K562 (cell line): Measurements from ENCODE around the gene SCAANT1. TPM values are rescaled to one million over a fixed set of nuclear protein-coding genes. Genes with fewer than 3 reads are reported as not detected.

Experiments used
- ATAC-seq: fragments of 200-7000 bp; cut with Tn5 transposase; 3 replicates; pipeline ENCODE4 v1.9.1; 2020; ENCODE audit warnings: moderate library complexity
- BruUV-seq: library from RNA; stranded (reverse); fragments of 400-500 nt; replicated peaks from 2 replicates; lab custom pipeline; 2021; lab: Mats Ljungman, UMichigan
- CTCF ChIA-PET: fragments of 300-600 bp; formaldehyde crosslinking; extraction: SDS; loops from one replicate; lab custom pipeline; 2021; ENCODE audit warnings: low intra/inter-chr PET ratio; lab: Yijun Ruan, JAX
- POLR2A ChIA-PET: fragments of 300-600, 350-650 bp; sonication (Branson Sonifier 250); formaldehyde crosslinking; extraction: SDS; loops from one replicate; lab custom pipeline; 2021; ENCODE audit warnings: antibody characterized with exemption, inconsistent platforms; lab: Yijun Ruan, JAX
- DNase-seq, 4 experiments: peaks; one replicate each; pipeline versions ENCODE4 v3.0.0 to v3.0.0-alpha.2; 2011 to 2018; ENCODE audit warnings: low spot score in 3 of 4, mixed read lengths in 3 of 4; ENCODE audit errors: extremely low read depth in 1 of 4
- FAIRE-seq: peaks from 2 replicates; lab custom pipeline; 2011; peaks lifted over from hg19 to GRCh38; lab: Jason Lieb, UNC
- H2AFZ ChIP-seq: 2 replicates; pipeline ENCODE4 v1.6.0; 2011; ENCODE audit warnings: low read depth, low read length, control low read depth, inconsistent platforms
- H3K27ac ChIP-seq: fragments of 200-600 bp; 3 replicates; pipeline ENCODE4 v1.8.0; 2011; ENCODE audit warnings: low read depth, mild to moderate bottlenecking, control low read depth, inconsistent platforms, low read length, moderate library complexity, mixed read lengths; ENCODE audit errors: extremely low read depth
- H3K27me3 ChIP-seq, 2 experiments: fragments of 300-600 bp in 1 of 2; 2 replicates in 1 of 2; 3 replicates in 1 of 2; pipeline versions ENCODE4 v1.6.0 to v1.8.0; 2011; ENCODE audit warnings: inconsistent platforms in 2 of 2, low read length in 2 of 2, mild to moderate bottlenecking in 1 of 2, mixed read lengths in 1 of 2, moderate library complexity in 1 of 2; ENCODE audit not compliant: control insufficient read depth in 2 of 2, insufficient read depth in 2 of 2
- H3K36me3 ChIP-seq: fragments of 300-600 bp; 3 replicates; pipeline ENCODE4 v1.8.0; 2011; ENCODE audit warnings: mild to moderate bottlenecking, low read length, inconsistent platforms; ENCODE audit not compliant: control insufficient read depth, insufficient read depth
- H3K4me1 ChIP-seq, 2 experiments: fragments of 200-600 bp in 1 of 2; replicated peaks in 1 of 2; 2 replicates in 1 of 2; 3 replicates in 1 of 2; pipeline versions ENCODE4 v1.5.1 to v1.8.0; 2011; ENCODE audit warnings: inconsistent platforms in 2 of 2, low read length in 2 of 2, mild to moderate bottlenecking in 1 of 2, mixed read lengths in 1 of 2, moderate library complexity in 1 of 2; ENCODE audit not compliant: control insufficient read depth in 2 of 2, insufficient read depth in 2 of 2
- H3K4me2 ChIP-seq: 2 replicates; pipeline ENCODE4 v1.6.1; 2011; ENCODE audit warnings: low read length, control low read depth, inconsistent platforms, mixed read lengths; ENCODE audit not compliant: insufficient read depth
- H3K4me3 ChIP-seq: fragments of 200-600 bp; sonication (generic), shearing (Covaris generic); 2 replicates; pipeline ENCODE4 v1.5.1; 2016; ENCODE audit warnings: control low read depth, inconsistent platforms
- H3K79me2 ChIP-seq: fragments of 200-600 bp; 3 replicates; pipeline ENCODE4 v1.8.0; 2011; ENCODE audit warnings: low read length, inconsistent platforms; ENCODE audit not compliant: control insufficient read depth, insufficient read depth
- H3K9ac ChIP-seq, 2 experiments: 2 replicates each; pipeline versions ENCODE4 v1.6.0 to v1.6.1; 2011; ENCODE audit warnings: low read depth in 2 of 2, low read length in 2 of 2, control low read depth in 1 of 2, inconsistent platforms in 1 of 2, mild to moderate bottlenecking in 1 of 2, mixed read lengths in 1 of 2; ENCODE audit not compliant: insufficient read depth in 1 of 2
- H3K9me1 ChIP-seq: one replicate; pipeline ENCODE4 v1.6.0; 2011; ENCODE audit warnings: inconsistent platforms, mild to moderate bottlenecking, low read length, moderate library complexity; ENCODE audit not compliant: control insufficient read depth, insufficient read depth
- H3K9me3 ChIP-seq: replicated peaks from 2 replicates; pipeline ENCODE4 v1.5.1; 2011; ENCODE audit warnings: low read depth, low read length, inconsistent platforms; ENCODE audit not compliant: control insufficient read depth, insufficient read depth
- H4K20me1 ChIP-seq: replicated peaks from 2 replicates; pipeline ENCODE4 v1.6.1; 2011; ENCODE audit warnings: low read length, inconsistent platforms, mixed read lengths; ENCODE audit not compliant: control insufficient read depth, insufficient read depth
- HMGN3 ChIP-seq: IDR thresholded peaks from 2 replicates; pipeline ENCODE4 v1.6.1; 2011; ENCODE audit warnings: borderline replicate concordance, low read depth, mild to moderate bottlenecking, mixed read lengths, low read length; ENCODE audit not compliant: insufficient read length; ENCODE audit errors: extremely low read depth
- PCBP1 ChIP-seq: fragments of 200-400 bp; formaldehyde crosslinking; IDR thresholded peaks from 2 replicates; pipeline ENCODE4 v1.6.1; 2018; ENCODE audit warnings: mild to moderate bottlenecking, low read depth, low read length; ENCODE audit not compliant: poor library complexity, severe bottlenecking
- ZNF274 ChIP-seq: IDR thresholded peaks from 2 replicates; pipeline ENCODE4 v1.6.1; 2011; ENCODE audit warnings: low read depth, mild to moderate bottlenecking, low read length, moderate library complexity, borderline replicate concordance
- ZNF592 ChIP-seq: fragments of 450-650 bp; IDR thresholded peaks from 2 replicates; pipeline ENCODE4 v1.6.1; 2017; ENCODE audit warnings: antibody characterized with exemption, mild to moderate bottlenecking
- WGBS: fragments of 100-300 bp; shearing (Covaris generic); methylation state at CpG from one replicate; pipeline ENCODE4 v1.1.6; 2016; ENCODE audit warnings: low coverage, mixed read lengths; ENCODE audit not compliant: insufficient coverage; ENCODE audit errors: missing lambda C conversion rate; 5-methylcytosine and 5-hydroxymethylcytosine counted together
- in situ Hi-C: fragments of 300-500 bp; cut with MboI; formaldehyde crosslinking; loops from 4 replicates; pipeline ENCODE4 v1.15.0; 2018; ENCODE audit warnings: inconsistent platforms, mixed read lengths
- intact Hi-C: fragments of 100-400 bp; cut with micrococcal nuclease; formaldehyde crosslinking; loops from 2 replicates; pipeline ENCODE4 v1.14.2; 2022
- polyA plus RNA-seq, 8 experiments: library from polyadenylated mRNA; depleted of rRNA in 4 of 8; stranded (reverse) in 5 of 8; unstranded in 3 of 8; fragments of >200 nt; fragmentation: Nextera tagmentation in 2 of 8; fragmentation: Illumina TruSeq in 1 of 8; extraction: Ambion mirVana in 2 of 8; extraction: Trizol in 1 of 8; gene quantifications; 2 replicates each; pipeline versions ENCODE4 v1.2.1 to v1.2.3, GENCODE V29; 2011 to 2014; ENCODE audit warnings: inconsistent platforms in 1 of 8, missing spikeins in 1 of 8
- total RNA-seq, 7 experiments: library from RNA; depleted of rRNA in 6 of 7; stranded (reverse); fragments of >200 nt in 6 of 7; fragmentation: Illumina TruSeq in 2 of 7; extraction: Trizol in 2 of 7; gene quantifications; 2 replicates each; pipeline versions ENCODE4 v1.2.1 to v1.2.3, GENCODE V29; 2011 to 2021; ENCODE audit warnings: low replicate concordance in 1 of 7
- TF ChIP-seq, protein P1 (sequence below): fragments of 450-650 bp; IDR thresholded peaks from 2 replicates; pipeline ENCODE4 v1.6.1; 2016; ENCODE audit warnings: antibody characterized with exemption

The SCAANT1 gene
- total and polyA plus RNA-seq, 9 of the 15 experiments (the other 6 are each of a cell fraction or from before 2014, with no cell fraction given): not detected

DNA sequence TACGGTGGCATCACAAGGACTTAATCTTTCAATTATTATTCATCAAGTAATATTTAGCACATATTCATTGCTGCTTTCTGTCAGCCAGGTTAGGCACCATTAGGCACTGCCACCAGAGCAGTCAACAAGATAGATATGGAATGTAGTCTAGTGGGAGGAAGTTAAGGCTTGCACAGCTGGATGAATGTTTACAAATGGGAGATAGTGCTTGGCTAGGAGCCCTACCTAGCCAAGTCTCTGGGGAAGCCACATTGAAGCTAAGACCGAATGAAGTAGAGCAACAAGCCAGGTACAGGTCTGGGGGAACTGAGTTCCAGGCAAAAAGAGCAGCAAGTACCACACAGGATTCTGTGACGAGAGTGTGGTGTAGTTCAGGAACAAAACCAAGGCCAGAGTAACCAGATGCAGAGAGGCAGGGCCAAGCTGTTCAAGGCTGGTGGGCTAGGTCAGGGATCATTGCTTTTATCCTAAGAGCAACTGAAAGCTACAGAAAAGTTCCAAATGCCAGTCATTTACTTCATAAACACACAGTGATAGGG lies 33.4 kb upstream of the SCAANT1 start:
- BruUV-seq: no TSS peak
- in situ Hi-C loops: no loop called here
- FAIRE-seq (no peak), ATAC-seq (no peak), DNase-seq (no peak)
- Histone ChIP-seq H3K36me3 (peaks cover 8% of the 10 kb centered on the region; the same call in 1 of the 3 replicates), H3K27ac (no peak overlapping the region), H3K9ac (no peak overlapping the region), H3K9me3 (no peaks in the 10 kb centered on the region), H3K4me1 (peaks cover 0 to 4% of the 10 kb centered on the region in 2 experiments; a peak in 1 of 5 replicates), H3K27me3 (no peaks in the 10 kb centered on the region), H4K20me1 (0 out of 2 replicates have a peak, but pooled peaks cover 6% of the 10 kb centered on the region), H3K9me1 (no peaks in the 10 kb centered on the region), H3K4me3 (no peak overlapping the region), H3K79me2 (peaks cover 8% of the 10 kb centered on the region), H3K4me2 (no peak overlapping the region), H2AFZ (no peak overlapping the region)
- intact Hi-C loops: no loop called here
- WGBS: 80% methylated on average over 3 of the region's 3 CpGs
- POLR2A ChIA-PET: interaction anchor here (0.6 kb wide), 2 partner anchors 8 to 24 kb away, joined by 3 to 4 read pairs; no protein-coding TSS in a partner anchor
- CTCF ChIA-PET: no interaction called here
- TF ChIP-seq HMGN3 (no peak), ZNF592 (no peak), ZNF274 (no peak), PCBP1 (no peak)
- TF ChIP-seq, protein P1, sequence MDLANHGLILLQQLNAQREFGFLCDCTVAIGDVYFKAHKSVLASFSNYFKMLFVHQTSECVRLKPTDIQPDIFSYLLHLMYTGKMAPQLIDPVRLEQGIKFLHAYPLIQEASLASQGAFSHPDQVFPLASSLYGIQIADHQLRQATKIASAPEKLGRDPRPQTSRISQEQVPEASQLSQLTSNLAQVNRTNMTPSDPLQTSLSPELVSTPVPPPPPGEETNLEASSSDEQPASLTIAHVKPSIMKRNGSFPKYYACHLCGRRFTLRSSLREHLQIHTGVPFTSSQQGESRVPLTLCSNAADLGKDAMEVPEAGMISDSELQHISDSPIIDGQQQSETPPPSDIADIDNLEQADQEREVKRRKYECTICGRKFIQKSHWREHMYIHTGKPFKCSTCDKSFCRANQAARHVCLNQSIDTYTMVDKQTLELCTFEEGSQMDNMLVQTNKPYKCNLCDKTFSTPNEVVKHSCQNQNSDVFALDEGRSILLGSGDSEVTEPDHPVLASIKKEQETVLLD: no peak
